Measurements from ENCODE around the gene BACH1. TPM values are rescaled to one million over a fixed set of nuclear protein-coding genes. Genes with fewer than 3 reads are reported as not detected.
"Not testable (repeated sequence)": the region's sequence is repeated elsewhere in the genome, so short reads cannot be mapped to it uniquely, and the experiment has no call there.

BACH1 gene
- 34.3 and 37.2 TPM in 2 replicates for total RNA-seq

DNA sequence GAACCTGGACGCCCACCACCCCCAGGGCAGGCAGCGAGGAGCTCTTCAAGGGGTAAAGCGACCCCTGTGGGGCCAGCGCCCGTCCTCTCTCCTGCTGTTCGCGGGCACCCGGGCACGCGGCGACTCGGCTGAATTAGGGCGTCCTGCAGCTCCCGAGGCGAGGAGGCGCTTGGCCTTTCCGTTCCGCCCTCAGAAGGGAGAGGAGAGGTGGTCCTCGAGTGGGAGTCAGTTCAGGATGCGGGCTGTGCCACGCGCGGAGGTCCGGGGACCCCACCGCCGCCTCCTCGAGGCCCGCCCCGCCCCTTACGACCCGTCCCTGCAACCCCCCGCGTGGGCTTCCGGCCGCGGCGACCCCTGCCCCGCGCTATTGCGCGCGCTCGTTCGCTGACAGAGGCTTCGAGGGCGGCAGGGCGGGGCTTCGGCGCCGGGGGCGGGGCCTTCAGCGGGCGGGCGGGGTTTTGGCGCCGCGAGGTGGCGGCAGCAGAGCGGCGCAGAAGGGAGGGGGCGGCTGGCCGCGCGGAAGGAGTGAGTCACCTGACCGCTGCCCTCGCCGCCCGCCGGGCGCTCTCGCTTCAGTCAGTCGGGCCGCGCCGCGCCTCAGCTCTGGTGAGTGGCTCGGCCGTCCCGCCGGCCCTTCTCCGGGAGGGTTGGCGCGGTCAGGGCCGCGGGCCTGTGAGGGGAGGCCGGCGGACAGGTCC lies at the start of gene BACH1:
BACH1 (plus strand) TSS at position 575 of the 698 bp plus-strand sequence. CDS start 22,359 bp downstream, outside the sequence.
- DNase-seq (ENCODE audit: low read depth) = peak; percentile 52
- Histone ChIP-seq H3K36me3 (ENCODE audit: control insufficient read depth, insufficient read depth, low read length) (no peaks in the 10 kb centered on the region), H3K27me3 (ENCODE audit: control insufficient read depth, insufficient read depth, low read length) (no peaks in the 10 kb centered on the region), H3K4me3 (ENCODE audit: low read depth, low read length) (peak within 1 kb of the TSS; percentile 79)
- TF ChIP-seq, protein P1, sequence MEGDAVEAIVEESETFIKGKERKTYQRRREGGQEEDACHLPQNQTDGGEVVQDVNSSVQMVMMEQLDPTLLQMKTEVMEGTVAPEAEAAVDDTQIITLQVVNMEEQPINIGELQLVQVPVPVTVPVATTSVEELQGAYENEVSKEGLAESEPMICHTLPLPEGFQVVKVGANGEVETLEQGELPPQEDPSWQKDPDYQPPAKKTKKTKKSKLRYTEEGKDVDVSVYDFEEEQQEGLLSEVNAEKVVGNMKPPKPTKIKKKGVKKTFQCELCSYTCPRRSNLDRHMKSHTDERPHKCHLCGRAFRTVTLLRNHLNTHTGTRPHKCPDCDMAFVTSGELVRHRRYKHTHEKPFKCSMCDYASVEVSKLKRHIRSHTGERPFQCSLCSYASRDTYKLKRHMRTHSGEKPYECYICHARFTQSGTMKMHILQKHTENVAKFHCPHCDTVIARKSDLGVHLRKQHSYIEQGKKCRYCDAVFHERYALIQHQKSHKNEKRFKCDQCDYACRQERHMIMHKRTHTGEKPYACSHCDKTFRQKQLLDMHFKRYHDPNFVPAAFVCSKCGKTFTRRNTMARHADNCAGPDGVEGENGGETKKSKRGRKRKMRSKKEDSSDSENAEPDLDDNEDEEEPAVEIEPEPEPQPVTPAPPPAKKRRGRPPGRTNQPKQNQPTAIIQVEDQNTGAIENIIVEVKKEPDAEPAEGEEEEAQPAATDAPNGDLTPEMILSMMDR (IDR thresholded peaks at IDR 0.05; ENCODE audit: insufficient read depth, low read length, poor library complexity, severe bottlenecking) = peak; percentile 2

DNA sequence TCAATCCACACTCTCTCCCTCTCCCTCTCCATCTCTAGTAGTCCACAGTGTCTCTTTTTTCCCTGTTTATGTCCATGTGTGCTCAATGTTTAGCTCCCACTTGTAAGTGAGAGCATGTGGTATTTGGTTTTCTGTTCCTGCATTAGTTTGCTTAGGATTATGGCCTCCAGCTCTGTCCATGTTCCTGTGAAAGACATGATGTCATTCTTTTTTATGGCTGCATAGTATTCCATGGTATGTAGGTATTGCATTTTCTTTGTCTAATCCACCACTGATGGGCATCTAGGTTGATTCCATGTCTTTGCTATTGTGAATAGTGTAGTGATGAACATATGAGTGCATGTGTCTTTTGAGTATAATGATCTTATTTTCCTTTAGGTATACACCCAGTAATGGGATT lies 49.4 kb upstream of the BACH1 start:
- not testable (repeated sequence) for H3K27me3 ChIP-seq (ENCODE audit: control insufficient read depth, insufficient read depth, low read length)

DNA sequence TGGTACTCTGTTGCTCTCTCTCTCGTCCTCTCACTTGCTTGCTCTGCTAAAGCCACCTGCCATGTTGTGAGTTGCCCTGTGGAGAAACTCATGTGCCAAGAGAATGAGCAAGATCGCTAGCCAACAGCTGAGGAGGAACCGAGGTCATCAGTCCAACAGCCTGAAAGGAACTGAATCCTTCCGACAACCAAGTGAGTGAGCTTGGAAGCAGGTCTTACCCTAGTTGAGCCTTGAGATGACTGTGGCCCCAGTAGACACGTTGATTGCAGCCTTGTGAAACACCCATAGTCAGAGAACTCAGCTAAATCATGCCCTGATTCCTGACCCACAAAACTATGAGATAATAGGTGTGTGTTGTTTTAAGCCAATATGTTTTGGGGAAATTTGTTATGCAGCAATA lies 48.1 kb upstream of the BACH1 start:
- no peaks in the 10 kb centered on the region for H3K27me3 ChIP-seq (ENCODE audit: control insufficient read depth, insufficient read depth, low read length)

More for the DNA sequence above, 49.4 kb upstream of the BACH1 start:
- DNase-seq (ENCODE audit: low read depth); H3K36me3 ChIP-seq (ENCODE audit: control insufficient read depth, insufficient read depth, low read length); H3K4me3 ChIP-seq (ENCODE audit: low read depth, low read length): not testable (repeated sequence)

DNA sequence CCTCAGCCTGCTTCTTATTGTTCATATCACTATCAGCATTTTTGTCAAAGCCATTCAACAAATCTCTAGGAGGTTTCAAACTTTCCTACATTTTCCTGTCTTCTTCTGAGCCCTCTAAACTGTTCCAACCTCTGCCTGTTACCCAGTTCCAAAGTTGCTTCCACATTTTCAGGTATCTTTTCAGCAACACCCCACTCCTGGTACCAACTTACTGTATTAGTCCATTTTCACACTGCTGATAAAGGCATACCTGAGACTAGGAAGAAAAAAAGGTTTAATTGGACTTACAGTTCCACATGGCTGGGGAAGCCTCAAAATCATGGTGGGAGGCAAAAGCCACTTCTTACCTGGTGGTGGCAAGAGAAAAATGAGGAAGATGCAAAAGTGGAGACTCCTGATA lies 44.9 kb upstream of the BACH1 start:
- not testable (repeated sequence) for H3K27me3 ChIP-seq (ENCODE audit: control insufficient read depth, insufficient read depth, low read length)

More for the DNA sequence above, 48.1 kb upstream of the BACH1 start:
- DNase-seq (ENCODE audit: low read depth) = no peak
- TF ChIP-seq, protein P1 (IDR thresholded peaks at IDR 0.05; ENCODE audit: insufficient read depth, low read length, poor library complexity, severe bottlenecking) = no peak
- Histone ChIP-seq H3K4me3 (ENCODE audit: low read depth, low read length) (no peak overlapping the region), H3K36me3 (ENCODE audit: control insufficient read depth, insufficient read depth, low read length) (no peaks in the 10 kb centered on the region)

DNA sequence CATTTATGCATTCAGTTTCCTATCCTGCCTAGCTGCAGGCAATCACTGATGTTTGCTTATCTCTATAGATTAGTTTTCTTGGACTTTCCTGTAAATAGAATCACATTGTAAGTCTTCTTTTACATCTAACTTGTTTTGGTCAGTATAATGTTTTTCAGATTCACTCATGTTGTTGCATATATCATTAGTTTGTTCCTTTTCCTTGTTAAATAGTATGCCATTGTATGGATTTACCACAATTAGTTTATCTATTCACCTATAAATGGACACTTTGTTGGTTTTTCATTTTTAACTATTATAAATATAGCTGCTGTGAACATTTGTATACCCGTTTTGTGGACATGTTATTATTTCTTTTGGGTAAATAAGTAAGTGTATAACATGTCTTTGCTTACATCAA lies 44.2 kb upstream of the BACH1 start:
- no peak for DNase-seq (ENCODE audit: low read depth)
- Histone ChIP-seq H3K36me3 (ENCODE audit: control insufficient read depth, insufficient read depth, low read length) (no peaks in the 10 kb centered on the region), H3K27me3 (ENCODE audit: control insufficient read depth, insufficient read depth, low read length) (no peaks in the 10 kb centered on the region), H3K4me3 (ENCODE audit: low read depth, low read length) (no peak overlapping the region)
- TF ChIP-seq, protein P1 (IDR thresholded peaks at IDR 0.05; ENCODE audit: insufficient read depth, low read length, poor library complexity, severe bottlenecking) = no peak

More for the DNA sequence above, 44.9 kb upstream of the BACH1 start:
- H3K4me3 ChIP-seq (ENCODE audit: low read depth, low read length); DNase-seq (ENCODE audit: low read depth); H3K36me3 ChIP-seq (ENCODE audit: control insufficient read depth, insufficient read depth, low read length): not testable (repeated sequence)

DNA sequence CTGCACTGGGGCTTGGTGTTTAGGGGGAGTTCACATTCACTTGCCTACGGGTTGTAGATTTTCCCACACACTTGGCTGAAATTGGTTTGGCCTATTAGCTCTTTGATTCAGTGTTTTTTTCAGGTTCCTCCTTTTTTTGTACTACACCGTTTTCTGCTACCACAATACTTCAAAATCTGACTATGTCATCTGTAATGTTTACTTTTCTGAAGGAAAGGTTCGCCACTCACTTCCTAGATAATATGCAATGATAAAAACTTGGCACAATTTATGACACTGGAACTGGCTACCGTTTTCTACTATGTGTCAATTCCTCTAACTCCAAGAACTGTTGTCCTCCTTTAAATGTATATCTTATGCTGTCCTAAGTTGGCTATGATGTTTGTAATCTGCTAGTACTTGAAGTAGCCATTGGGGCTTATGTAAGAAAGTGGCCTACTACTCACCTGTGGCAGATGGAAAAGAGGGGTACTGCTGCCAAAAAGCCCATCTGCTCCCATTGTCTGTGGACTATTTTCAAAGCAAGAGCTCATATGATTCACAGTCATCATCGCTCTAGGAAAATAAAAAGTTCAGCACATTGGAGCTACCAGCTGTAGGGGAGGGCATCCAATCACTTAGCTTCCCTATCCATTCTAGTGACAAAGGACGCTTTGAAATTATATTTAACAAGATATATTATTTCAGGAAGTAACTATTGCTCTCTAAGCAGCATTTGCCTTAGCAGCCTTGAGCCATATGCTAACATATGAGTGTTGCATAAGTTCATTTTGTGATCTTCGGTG lies 42.4 kb upstream of the BACH1 start:
- H3K4me3 ChIP-seq (ENCODE audit: low read depth, low read length) = no peak overlapping the region
- no peak for DNase-seq (ENCODE audit: low read depth)
- H3K36me3 ChIP-seq (ENCODE audit: control insufficient read depth, insufficient read depth, low read length) = no peaks in the 10 kb centered on the region
- no peaks in the 10 kb centered on the region for H3K27me3 ChIP-seq (ENCODE audit: control insufficient read depth, insufficient read depth, low read length)
- TF ChIP-seq, protein P1 (IDR thresholded peaks at IDR 0.05; ENCODE audit: insufficient read depth, low read length, poor library complexity, severe bottlenecking) = no peak
